Hepatocyte (in vitro differentiated cells): ENCODE results near the gene GRK3.

Experiments
- CTCF ChIP-seq: fragments of 200-600 bp; sonication (generic); IDR thresholded peaks from 2 replicates; pipeline ENCODE4 v1.5.1; 2016; ENCODE audit warnings: antibody characterized with exemption, mild to moderate bottlenecking; ENCODE audit not compliant: poor library complexity
- EZH2 ChIP-seq: fragments of 200-600 bp; sonication (generic); IDR thresholded peaks from 2 replicates; pipeline ENCODE4 v1.6.1; 2016; ENCODE audit warnings: antibody characterized with exemption, mild to moderate bottlenecking, borderline replicate concordance

GRCh38 chr22:25569983-25570382 lies 5.5 kb downstream of the GRK3 start:
- no peak for TF ChIP-seq CTCF
- TF ChIP-seq EZH2 = no peak
